Stimulated activated CD4-positive, alpha-beta T cell treated with anti-CD3 and anti-CD28 coated beads, Interleukin-4, amount 100 ng/mL, for 1 hour (primary cell): Measurements from ENCODE around the gene N4BP2L2.
A peak's percentile ranks its signal among the peaks of the same experiment; 100 is the strongest.
"Not testable (repeated sequence)": the region's sequence is repeated elsewhere in the genome, so short reads cannot be mapped to it uniquely, and the experiment has no call there.

Experiments used
- DNase-seq: peaks from one replicate; pipeline ENCODE4 v3.0.0-alpha.2; 2020

The N4BP2L2 gene

GRCh38 chr13:32538621-32539246, at the start of gene N4BP2L2:
Gene N4BP2L2, minus strand, starts transcription at chr13:32538795. Its CDS starts 1,768 bp downstream, at chr13:32537027.
- DNase-seq: peak; percentile 84

- DNase-seq: no peak
These were observed 49.2 kb upstream of the N4BP2L2 start for GRCh38 chr13:32587811-32588170.

- DNase-seq: peak; percentile 65
These were observed 48.6 kb upstream of the N4BP2L2 start for GRCh38 chr13:32587011-32587810.

DNA sequence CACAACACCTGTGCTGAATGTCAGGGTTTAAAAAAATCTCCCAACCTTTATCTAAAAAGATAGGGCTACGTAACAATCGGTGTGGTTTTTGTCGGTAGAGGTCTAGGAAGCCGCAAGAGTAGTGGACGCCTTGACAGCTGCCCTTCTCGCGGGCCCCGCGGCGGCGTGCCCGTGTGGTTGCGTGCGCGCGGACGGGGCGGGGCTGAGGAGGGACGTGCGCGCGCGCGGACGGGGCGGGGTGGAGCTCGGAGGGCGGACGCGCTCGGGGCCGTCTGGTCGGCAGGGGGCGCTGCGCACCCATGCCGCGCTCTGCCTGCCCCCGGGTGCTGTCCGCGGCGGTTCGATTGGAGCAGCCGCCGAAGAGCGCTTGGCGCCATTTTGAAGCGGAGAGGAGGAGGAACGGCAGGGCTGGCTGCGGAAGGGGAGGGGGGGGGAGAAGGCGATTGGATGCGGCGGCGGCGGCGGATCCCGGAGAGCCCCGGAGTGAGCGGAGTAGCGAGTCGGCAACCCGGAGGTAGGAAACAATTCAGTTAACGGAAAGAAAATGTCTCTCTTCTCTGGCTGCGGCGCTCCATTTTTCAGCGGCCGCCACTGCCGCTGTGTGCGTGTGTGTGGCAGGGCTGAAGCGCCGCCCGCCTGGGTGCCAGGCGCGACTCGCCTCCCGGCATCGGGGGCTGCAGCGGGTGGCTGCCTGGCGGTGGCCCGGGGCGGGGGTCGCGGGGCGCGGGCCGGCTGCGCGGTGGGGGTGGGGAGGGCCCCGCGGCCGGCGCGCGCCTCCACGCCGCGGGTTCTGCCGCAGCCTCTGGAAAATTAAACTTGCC, 47.7 kb upstream of the N4BP2L2 start, which contains the start of gene PDS5B:
TSS of gene PDS5B (plus strand) at position 373 of the 821 bp plus-strand sequence. CDS start 62,321 bp downstream, outside the sequence.
- DNase-seq: peak; percentile 95

GRCh38 chr13:32585550-32586079, 47.0 kb upstream of the N4BP2L2 start:
- DNase-seq: no peak

DNA sequence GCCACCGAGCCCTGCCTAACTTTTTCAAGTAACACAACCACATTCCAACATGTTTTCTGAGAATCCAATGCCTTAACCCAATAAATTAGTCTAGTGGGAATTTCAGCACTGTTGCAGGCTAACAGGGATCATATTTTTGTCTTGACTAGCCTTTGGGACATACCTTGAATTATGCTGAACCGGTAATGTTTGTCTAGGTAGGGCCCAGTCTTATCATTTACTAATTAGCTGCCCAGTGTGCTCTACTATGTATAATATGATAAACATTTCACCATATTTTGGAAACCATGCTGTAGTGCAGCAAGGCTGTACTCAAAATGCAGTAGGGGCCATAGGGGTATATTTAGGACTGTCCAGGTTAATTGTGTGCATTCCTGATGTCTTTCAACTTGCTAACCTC, 44.4 kb upstream of the N4BP2L2 start:
- DNase-seq: no peak

DNA sequence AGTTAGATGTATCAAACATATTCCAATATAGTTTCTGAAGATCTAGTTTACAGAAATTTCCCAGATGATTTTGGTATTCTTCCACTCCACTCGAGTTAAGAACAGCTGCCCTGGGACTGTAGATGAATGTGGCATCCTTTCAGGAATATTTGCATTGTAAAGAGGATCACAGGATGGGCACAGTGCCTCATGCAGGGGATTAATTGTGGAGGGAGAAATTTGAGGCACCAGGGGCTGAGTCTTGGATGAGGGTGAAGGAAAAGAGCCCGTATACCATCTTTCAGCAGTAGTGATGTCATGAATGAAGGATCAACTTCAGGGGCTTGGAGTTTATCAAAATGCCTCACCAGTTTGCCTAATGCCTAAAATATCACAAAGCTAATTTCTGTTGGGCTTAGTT, 43.7 kb upstream of the N4BP2L2 start:
- DNase-seq: no peak

- no peak for DNase-seq
These were observed 42.7 kb upstream of the N4BP2L2 start for GRCh38 chr13:32581177-32581786.

DNA sequence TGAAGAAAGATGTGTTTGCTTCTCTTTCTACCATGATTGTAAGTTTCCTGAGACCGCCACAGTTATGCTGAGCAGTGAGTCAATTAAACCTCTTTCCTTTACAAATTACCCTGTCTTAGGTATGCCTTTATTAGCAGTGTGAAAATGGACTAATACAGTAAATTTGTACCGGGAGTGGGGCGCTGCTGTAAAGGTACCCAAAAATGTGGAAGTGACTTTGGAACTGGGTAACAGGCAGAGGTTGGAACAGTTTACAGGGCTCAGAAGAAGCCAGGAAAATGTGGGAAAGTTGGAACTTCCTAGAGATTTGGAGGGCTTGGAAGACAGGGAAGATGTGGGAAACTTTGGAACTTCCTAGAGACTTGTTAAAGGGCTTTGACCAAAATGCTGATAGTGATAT, 38.4 kb upstream of the N4BP2L2 start:
- no peak for DNase-seq

- not testable (repeated sequence) for DNase-seq
These were observed 37.1 kb upstream of the N4BP2L2 start for GRCh38 chr13:32575687-32576086.

DNA sequence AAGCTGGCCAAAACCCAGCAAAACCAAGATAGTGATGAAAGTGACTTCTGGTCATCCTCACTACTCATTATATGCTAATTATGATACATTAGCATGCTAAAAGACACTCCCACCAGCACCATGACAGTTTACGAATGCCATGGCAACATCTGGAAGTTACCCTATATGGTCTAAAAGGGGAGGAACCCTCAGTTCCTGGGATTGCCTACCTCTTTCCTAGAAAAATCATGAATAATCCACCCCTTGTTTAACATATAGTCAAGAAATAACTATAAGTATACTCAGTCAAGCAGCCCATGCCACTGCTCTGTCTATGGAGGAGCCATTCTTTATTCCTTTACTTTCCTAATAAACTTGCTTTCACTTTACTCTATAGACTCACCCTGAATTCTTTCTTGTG, 22.2 kb upstream of the N4BP2L2 start:
- DNase-seq: not testable (repeated sequence)

DNA sequence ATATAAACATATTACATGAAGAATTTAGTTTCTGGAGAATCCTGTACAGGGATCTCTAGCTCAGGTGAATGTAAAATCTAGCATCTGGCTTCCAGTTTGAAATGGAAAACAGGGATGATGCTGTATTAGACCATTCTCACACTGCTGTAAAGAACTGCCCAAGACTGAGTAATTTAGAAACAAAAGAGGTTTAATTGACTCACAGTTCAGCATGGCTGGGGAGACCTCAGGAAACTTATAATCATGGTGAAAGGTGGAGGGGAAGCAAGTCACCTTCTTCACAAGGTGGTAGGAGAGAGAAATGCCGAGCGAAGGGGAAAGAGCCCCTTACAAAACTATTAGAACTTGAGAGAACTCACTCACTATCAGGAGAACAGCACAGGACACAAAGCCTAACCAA, 17.0 kb upstream of the N4BP2L2 start:
- DNase-seq: no peak

- no peak for DNase-seq
These were observed 15.1 kb upstream of the N4BP2L2 start for GRCh38 chr13:32553720-32554119.

DNA sequence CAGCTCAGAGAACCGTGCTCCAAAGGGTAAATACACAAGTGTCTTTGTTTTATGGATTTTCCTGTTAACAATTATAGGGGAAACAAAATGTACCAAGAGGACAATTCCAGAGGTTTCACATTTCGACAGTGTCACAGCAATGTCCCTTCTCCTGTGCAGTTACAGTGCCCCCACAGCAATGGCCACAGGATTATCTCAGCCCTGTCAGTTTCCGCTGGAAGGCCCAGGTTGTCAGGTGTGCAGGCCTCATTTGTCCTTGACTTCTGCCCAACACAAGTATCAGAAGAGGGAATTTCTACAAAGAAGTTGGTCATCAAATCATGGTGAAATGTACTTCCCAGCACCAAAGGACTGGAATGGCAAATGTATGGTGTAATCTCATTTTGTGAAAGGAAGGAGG, 11.2 kb upstream of the N4BP2L2 start:
- no peak for DNase-seq

DNA sequence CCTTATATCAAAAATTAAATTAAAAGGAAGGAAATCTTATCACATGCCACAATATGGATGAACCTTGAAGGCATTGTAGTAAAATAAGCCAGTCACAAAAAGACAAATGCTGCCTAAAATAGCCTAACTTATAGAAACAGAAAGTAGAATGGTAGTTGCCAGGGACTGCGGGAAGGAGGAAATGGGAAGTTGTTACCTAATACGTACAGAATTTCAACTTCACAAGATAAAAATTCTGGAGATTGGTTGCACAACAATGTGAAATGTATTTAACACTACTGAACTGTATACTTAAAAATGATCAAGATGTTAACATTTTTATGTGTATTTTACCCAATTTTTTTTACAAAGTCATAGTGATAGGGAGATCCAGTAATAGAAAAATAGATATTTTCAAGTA, 10.2 kb upstream of the N4BP2L2 start:
- DNase-seq: no peak

GRCh38 chr13:32545083-32545482, 6.5 kb upstream of the N4BP2L2 start:
- no peak for DNase-seq

DNA sequence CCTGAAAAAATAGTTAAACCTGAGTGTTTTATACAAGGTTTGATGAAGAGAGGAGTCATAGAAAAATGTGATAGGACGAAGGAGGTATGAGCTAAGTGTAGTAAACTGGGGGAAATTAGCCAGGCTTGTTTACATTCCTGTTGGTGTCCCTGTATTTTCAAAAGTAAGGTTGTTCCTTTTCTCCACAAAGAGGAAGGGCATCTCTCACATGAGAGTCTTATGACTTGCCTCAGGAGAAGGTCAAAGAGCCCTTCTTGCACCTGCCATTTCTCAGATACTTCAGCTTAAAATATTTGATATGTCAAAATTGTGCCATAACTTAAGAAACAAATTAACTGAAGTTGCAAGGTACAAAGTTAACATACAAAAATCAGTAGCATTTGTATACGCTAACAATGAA, 3.6 kb upstream of the N4BP2L2 start:
- DNase-seq: no peak

DNA sequence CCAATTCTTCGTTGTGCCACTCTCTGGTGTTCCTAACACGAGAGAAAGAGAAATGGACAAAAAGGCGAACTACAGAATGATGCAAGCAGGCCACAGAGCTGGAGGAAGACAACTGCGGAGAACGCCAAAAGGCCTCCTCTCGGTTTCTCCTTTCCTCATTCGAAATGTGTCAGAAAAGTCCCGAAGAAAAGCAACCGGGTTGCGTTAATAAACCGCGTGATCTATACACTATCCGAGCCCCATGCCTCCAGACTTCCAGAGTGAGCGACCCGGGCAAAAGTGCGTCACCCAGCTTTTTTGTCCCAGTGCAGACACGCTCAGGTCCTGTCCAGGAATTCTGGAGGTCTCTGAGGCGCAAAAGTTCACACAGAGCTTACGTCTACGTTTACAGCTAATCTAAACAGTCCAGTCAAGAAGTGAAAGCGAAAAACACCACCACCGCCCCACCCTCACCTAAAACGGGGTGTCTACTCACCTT, 413 bp downstream of the N4BP2L2 start:
- DNase-seq: no peak

- peak; percentile 35 for DNase-seq
These were observed 934 bp downstream of the N4BP2L2 start for GRCh38 chr13:32537580-32538142.

GRCh38 chr13:32535748-32536147, 2.8 kb downstream of the N4BP2L2 start:
- no peak for DNase-seq

GRCh38 chr13:32535115-32535514, 3.5 kb downstream of the N4BP2L2 start:
- DNase-seq: no peak

DNA sequence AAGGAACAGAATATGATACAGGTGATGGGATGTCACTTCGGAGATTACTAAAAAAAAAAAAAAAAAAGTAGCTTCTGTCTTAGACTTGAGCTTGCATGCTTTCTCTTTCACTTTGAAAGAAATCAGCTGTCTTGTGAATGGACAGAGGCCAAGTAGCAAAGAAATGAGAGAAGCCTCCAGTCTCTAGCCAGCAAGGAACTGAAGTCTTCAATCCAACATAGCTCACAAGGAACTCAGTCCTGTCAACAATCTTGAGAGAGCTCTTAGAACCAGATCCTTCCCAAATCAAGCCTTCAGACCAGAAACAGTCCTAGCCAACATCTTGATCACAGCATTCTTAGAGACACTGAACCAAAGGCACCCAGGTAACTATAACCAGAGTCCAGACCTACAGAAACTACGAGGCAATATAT, 7.7 kb downstream of the N4BP2L2 start:
- no peak for DNase-seq
